GM23338 (cell line): Measurements from ENCODE around the gene GABPA. TPM values are rescaled to one million over a fixed set of nuclear protein-coding genes. Genes with fewer than 3 reads are reported as not detected.

ENCODE experiments used
- ATAC-seq: fragments of 200-7000 bp; cut with Tn5 transposase; 3 replicates; pipeline ENCODE4 v1.9.1; 2020
- DNase-seq: peaks from one replicate; pipeline ENCODE4 v3.0.0-alpha.2; 2015; ENCODE audit warnings: low spot score
- H2AFZ ChIP-seq: fragments of 200-600 bp; sonication (generic); 2 replicates; pipeline ENCODE4 v1.8.0; 2016; ENCODE audit warnings: antibody characterized with exemption, mild to moderate bottlenecking, moderate library complexity
- H3F3A ChIP-seq: fragments of 200-600 bp; sonication (generic); replicated peaks from 2 replicates; pipeline ENCODE4 v1.8.0; 2017; ENCODE audit warnings: antibody characterized with exemption, mixed run types, low read depth
- H3K27ac ChIP-seq: fragments of 200-600 bp; sonication (generic); 2 replicates; pipeline ENCODE4 v1.6.1; 2016; ENCODE audit warnings: low read depth
- H3K27me3 ChIP-seq: fragments of 200-600 bp; sonication (generic); 2 replicates; pipeline ENCODE4 v1.8.0; 2016; ENCODE audit warnings: mild to moderate bottlenecking, mixed run types, moderate library complexity; ENCODE audit not compliant: insufficient read depth
- H3K36me3 ChIP-seq: fragments of 200-600 bp; sonication (generic); 2 replicates; pipeline ENCODE4 v1.8.0; 2016; ENCODE audit warnings: mild to moderate bottlenecking; ENCODE audit not compliant: insufficient read depth
- H3K4me1 ChIP-seq: fragments of 200-600 bp; sonication (generic); 2 replicates; pipeline ENCODE4 v1.8.0; 2016; ENCODE audit warnings: mild to moderate bottlenecking, moderate library complexity; ENCODE audit not compliant: insufficient read depth
- H3K4me2 ChIP-seq: fragments of 200-600 bp; sonication (generic); 2 replicates; pipeline ENCODE4 v1.7.1; 2017; ENCODE audit warnings: mixed run types
- H3K4me3 ChIP-seq: fragments of 200-600 bp; sonication (generic); 2 replicates; pipeline ENCODE4 v1.6.1; 2016; ENCODE audit warnings: mixed run types
- H3K79me2 ChIP-seq: fragments of 200-600 bp; sonication (generic); replicated peaks from 2 replicates; pipeline ENCODE4 v1.8.0; 2017; ENCODE audit warnings: mild to moderate bottlenecking; ENCODE audit not compliant: insufficient read depth
- H3K9me2 ChIP-seq: fragments of 200-600 bp; sonication (generic); 2 replicates; pipeline ENCODE4 v1.8.0; 2017; ENCODE audit not compliant: insufficient read depth
- H4K20me1 ChIP-seq: fragments of 200-600 bp; sonication (generic); replicated peaks from 2 replicates; pipeline ENCODE4 v1.8.0; 2017; ENCODE audit warnings: mild to moderate bottlenecking; ENCODE audit not compliant: insufficient read depth
- H3K27ac Mint-ChIP-seq: 2 replicates; pipeline ENCODE4 v1.8.0; 2020; ENCODE audit warnings: inconsistent platforms, mild to moderate bottlenecking, moderate library complexity, mixed read lengths
- H3K27me3 Mint-ChIP-seq: 3 replicates; pipeline ENCODE4 v1.8.0; 2022; ENCODE audit warnings: low read depth, mild to moderate bottlenecking, moderate library complexity, mixed read lengths, inconsistent platforms; ENCODE audit not compliant: insufficient read depth, poor library complexity
- H3K36me3 Mint-ChIP-seq: 3 replicates; pipeline ENCODE4 v1.8.0; 2021; ENCODE audit warnings: low read depth, mild to moderate bottlenecking, inconsistent platforms, moderate library complexity, mixed read lengths
- H3K4me1 Mint-ChIP-seq: 3 replicates; pipeline ENCODE4 v1.8.0; 2020; ENCODE audit warnings: mild to moderate bottlenecking, inconsistent platforms, mixed read lengths
- H3K4me3 Mint-ChIP-seq: 3 replicates; pipeline ENCODE4 v1.8.0; 2021; ENCODE audit warnings: moderate library complexity, mild to moderate bottlenecking, inconsistent platforms, mixed read lengths
- H3K9me3 Mint-ChIP-seq: 3 replicates; pipeline ENCODE4 v1.8.0; 2020; ENCODE audit warnings: moderate library complexity, mild to moderate bottlenecking, inconsistent platforms, mixed read lengths
- CREB1 ChIP-seq: fragments of 250-450 bp; sonication (Bioruptor Pico); IDR thresholded peaks from 2 replicates; pipeline ENCODE4 v1.5.0; 2020; ENCODE audit warnings: low read depth, mild to moderate bottlenecking, moderate library complexity
- CTCF ChIP-seq, 2 experiments: fragments of 200-600 bp in 1 of 2; sonication (generic) in 1 of 2; conservative IDR thresholded peaks; 2 replicates each; pipeline versions ENCODE4 v1.5.1 to v1.6.1; 2016 to 2017; ENCODE audit warnings: antibody characterized with exemption in 2 of 2, low read depth in 2 of 2, mild to moderate bottlenecking in 2 of 2, moderate library complexity in 1 of 2
- ETS1 ChIP-seq: IDR thresholded peaks from 2 replicates; pipeline ENCODE4 v1.6.1; 2016; ENCODE audit warnings: antibody characterized with exemption
- EZH2phosphoT487 ChIP-seq: fragments of 200-600 bp; sonication (generic); IDR thresholded peaks from one replicate; pipeline ENCODE4 v1.8.1; 2018; ENCODE audit warnings: antibody characterized with exemption; ENCODE audit not compliant: unreplicated experiment
- JUNB ChIP-seq: IDR thresholded peaks from one replicate; pipeline ENCODE4 v1.6.1; 2016; ENCODE audit warnings: antibody characterized with exemption; ENCODE audit not compliant: unreplicated experiment
- NANOG ChIP-seq: IDR thresholded peaks from 2 replicates; pipeline ENCODE4 v1.6.1; 2016; ENCODE audit warnings: antibody characterized with exemption, borderline replicate concordance
- STAT1 ChIP-seq: IDR thresholded peaks from one replicate; pipeline ENCODE4 v1.6.1; 2016; ENCODE audit warnings: antibody characterized with exemption; ENCODE audit not compliant: unreplicated experiment
- ZNF114 ChIP-seq: fragments of 250-450 bp; sonication (Bioruptor Pico); IDR thresholded peaks from 2 replicates; pipeline ENCODE4 v1.5.0; 2020; ENCODE audit warnings: mild to moderate bottlenecking, moderate library complexity
- ZNF331 ChIP-seq: fragments of 250-450 bp; sonication (Bioruptor Pico); IDR thresholded peaks from 2 replicates; pipeline ENCODE4 v1.5.0; 2020; ENCODE audit warnings: low read depth, mild to moderate bottlenecking, moderate library complexity
- ZNF462 ChIP-seq: fragments of 250-450 bp; sonication (Bioruptor Pico); IDR thresholded peaks from 2 replicates; pipeline ENCODE4 v1.5.0; 2020; ENCODE audit warnings: mild to moderate bottlenecking, moderate library complexity
- polyA plus RNA-seq: library from polyadenylated mRNA; unstranded; fragments of >200 nt; fragmentation: Nextera tagmentation; extraction: Ambion mirVana; gene quantifications from 2 replicates; pipeline ENCODE4 v1.2.1, GENCODE V29; 2016
- total RNA-seq: library from RNA; depleted of rRNA; stranded (reverse); fragments of >200 nt; shearing (Covaris generic); gene quantifications from 2 replicates; pipeline ENCODE4 v1.2.3, GENCODE V29; 2014

GABPA gene
- total and polyA plus RNA-seq, 2 experiments from 2014 or later: 8.5 to 28.6 TPM

- peaks cover 3% of the 10 kb centered on the region; the same call in 2 of the 3 replicates for H3K4me1 Mint-ChIP-seq
- DNase-seq: no peak
- no peak for TF ChIP-seq STAT1
- no peak for TF ChIP-seq ZNF462 (CRISPR knock-in tag)
- no peak for TF ChIP-seq NANOG
- TF ChIP-seq CREB1 (CRISPR knock-in tag): no peak
- TF ChIP-seq EZH2phosphoT487: no peak
- TF ChIP-seq CTCF (conservative IDR thresholded peaks at IDR 0.05; ENCODE audit: low read depth in 2 of 2): no peak
- no peak for TF ChIP-seq ZNF114 (CRISPR knock-in tag)
- TF ChIP-seq JUNB: no peak
- no peak for TF ChIP-seq ETS1
- no peak for TF ChIP-seq ZNF331 (CRISPR knock-in tag)
- Histone ChIP-seq H3K27me3 (no peaks in the 10 kb centered on the region), H3K9me2 (0 out of 2 replicates have a peak, but pooled peaks cover 2% of the 10 kb centered on the region), H3K4me1 (no peaks in the 10 kb centered on the region), H3K27ac (no peak overlapping the region), H3K79me2 (no peaks in the 10 kb centered on the region), H3F3A (no peaks in the 10 kb centered on the region), H4K20me1 (no peaks in the 10 kb centered on the region), H3K4me2 (no peak overlapping the region), H2AFZ (no peak overlapping the region), H3K4me3 (no peak overlapping the region), H3K36me3 (no peaks in the 10 kb centered on the region)
- H3K27ac Mint-ChIP-seq: no peak overlapping the region
- peaks cover 5% of the 10 kb centered on the region for H3K9me3 Mint-ChIP-seq
- ATAC-seq: no peak
- H3K36me3 Mint-ChIP-seq: peaks cover 9% of the 10 kb centered on the region
- no peaks in the 10 kb centered on the region for H3K27me3 Mint-ChIP-seq
- H3K4me3 Mint-ChIP-seq: no peak overlapping the region
Measured at GRCh38 chr21:25701529-25701928, 33.2 kb upstream of the GABPA start.
